RWPE2 (cell line): Measurements from ENCODE around the gene SMIM38.

Source experiments
- ATAC-seq: fragments of 200-7000 bp; cut with Tn5 transposase; 3 replicates; pipeline ENCODE4 v1.9.1; 2021; ENCODE audit warnings: low read depth
- DNase-seq: peaks from one replicate; pipeline ENCODE4 v3.0.0-alpha.2; 2020; ENCODE audit warnings: low spot score
- H3K27ac ChIP-seq: fragments of 450-650 bp; 2 replicates; pipeline ENCODE4 v1.5.1; 2017; ENCODE audit warnings: mild to moderate bottlenecking; ENCODE audit not compliant: poor library complexity, severe bottlenecking
- H3K27me3 ChIP-seq: fragments of 250-450 bp; sonication (Bioruptor Pico); 2 replicates; pipeline ENCODE4 v1.5.1; 2021; ENCODE audit warnings: mild to moderate bottlenecking, moderate library complexity; ENCODE audit not compliant: insufficient read depth, poor library complexity, severe bottlenecking
- H3K36me3 ChIP-seq: fragments of 250-450 bp; sonication (Bioruptor Pico); 2 replicates; pipeline ENCODE4 v1.5.1; 2020; ENCODE audit warnings: low read depth, mild to moderate bottlenecking, moderate library complexity
- H3K4me1 ChIP-seq: fragments of 250-450 bp; sonication (Bioruptor Pico); 2 replicates; pipeline ENCODE4 v1.5.1; 2021; ENCODE audit warnings: mild to moderate bottlenecking, moderate library complexity; ENCODE audit not compliant: insufficient read depth, poor library complexity, severe bottlenecking
- H3K4me3 ChIP-seq: fragments of 250-450 bp; sonication (Bioruptor Pico); 2 replicates; pipeline ENCODE4 v1.5.1; 2021; ENCODE audit warnings: mild to moderate bottlenecking, moderate library complexity; ENCODE audit not compliant: severe bottlenecking
- H3K9me3 ChIP-seq: fragments of 250-450 bp; sonication (Bioruptor Pico); 2 replicates; pipeline ENCODE4 v1.5.1; 2021; ENCODE audit warnings: mild to moderate bottlenecking, moderate library complexity; ENCODE audit not compliant: severe bottlenecking
- TF ChIP-seq, protein P1 (sequence below): fragments of 450-650 bp; IDR thresholded peaks from one replicate; pipeline ENCODE4 v1.5.1; 2017; ENCODE audit warnings: mild to moderate bottlenecking, moderate library complexity; ENCODE audit not compliant: poor library complexity, severe bottlenecking

The SMIM38 gene

DNA sequence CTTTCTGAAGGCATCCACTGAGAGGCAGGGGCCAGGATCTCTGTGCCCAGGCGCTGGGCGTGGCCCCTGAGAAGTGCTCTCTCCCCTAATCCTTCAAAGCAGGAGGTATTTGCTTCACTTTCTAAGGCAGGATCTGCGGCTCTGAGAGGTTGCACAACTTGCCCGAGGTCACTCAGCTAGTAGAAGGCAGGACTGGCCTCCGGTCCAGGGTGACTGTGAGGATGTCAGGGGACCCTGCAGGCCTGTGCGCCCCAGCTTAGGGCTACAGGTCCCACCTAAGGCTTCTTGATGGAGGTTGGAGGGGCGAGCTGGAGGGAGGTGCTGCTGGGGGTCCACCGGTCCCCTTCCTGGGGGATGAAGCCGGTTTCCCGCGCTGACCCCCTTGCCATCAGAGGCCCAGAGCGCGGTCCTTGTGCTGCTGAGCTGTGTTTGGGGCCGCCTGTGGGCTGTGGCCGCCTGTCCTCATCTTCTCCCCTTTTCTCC, 979 bp downstream of the SMIM38 start:
- no peak overlapping the region for H3K4me3 ChIP-seq
- H3K9me3 ChIP-seq = no peaks in the 10 kb centered on the region
- H3K36me3 ChIP-seq = no peaks in the 10 kb centered on the region
- H3K27ac ChIP-seq = no peak overlapping the region
- TF ChIP-seq, protein P1, sequence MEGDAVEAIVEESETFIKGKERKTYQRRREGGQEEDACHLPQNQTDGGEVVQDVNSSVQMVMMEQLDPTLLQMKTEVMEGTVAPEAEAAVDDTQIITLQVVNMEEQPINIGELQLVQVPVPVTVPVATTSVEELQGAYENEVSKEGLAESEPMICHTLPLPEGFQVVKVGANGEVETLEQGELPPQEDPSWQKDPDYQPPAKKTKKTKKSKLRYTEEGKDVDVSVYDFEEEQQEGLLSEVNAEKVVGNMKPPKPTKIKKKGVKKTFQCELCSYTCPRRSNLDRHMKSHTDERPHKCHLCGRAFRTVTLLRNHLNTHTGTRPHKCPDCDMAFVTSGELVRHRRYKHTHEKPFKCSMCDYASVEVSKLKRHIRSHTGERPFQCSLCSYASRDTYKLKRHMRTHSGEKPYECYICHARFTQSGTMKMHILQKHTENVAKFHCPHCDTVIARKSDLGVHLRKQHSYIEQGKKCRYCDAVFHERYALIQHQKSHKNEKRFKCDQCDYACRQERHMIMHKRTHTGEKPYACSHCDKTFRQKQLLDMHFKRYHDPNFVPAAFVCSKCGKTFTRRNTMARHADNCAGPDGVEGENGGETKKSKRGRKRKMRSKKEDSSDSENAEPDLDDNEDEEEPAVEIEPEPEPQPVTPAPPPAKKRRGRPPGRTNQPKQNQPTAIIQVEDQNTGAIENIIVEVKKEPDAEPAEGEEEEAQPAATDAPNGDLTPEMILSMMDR = no peak
- H3K27me3 ChIP-seq = no peaks in the 10 kb centered on the region
- no peak; the same call in 2 of the 3 replicates for ATAC-seq
- H3K4me1 ChIP-seq = no peaks in the 10 kb centered on the region
- no peak for DNase-seq

- Histone ChIP-seq H3K36me3 (no peaks in the 10 kb centered on the region), H3K4me3 (no peak overlapping the region), H3K27ac (no peak overlapping the region), H3K27me3 (no peaks in the 10 kb centered on the region), H3K4me1 (no peaks in the 10 kb centered on the region), H3K9me3 (no peaks in the 10 kb centered on the region)
- no peak for DNase-seq
- TF ChIP-seq, protein P1 = no peak
- ATAC-seq = no peak
These were observed 1.6 kb downstream of the SMIM38 start for GRCh38 chr11:69157156-69157821.

DNA sequence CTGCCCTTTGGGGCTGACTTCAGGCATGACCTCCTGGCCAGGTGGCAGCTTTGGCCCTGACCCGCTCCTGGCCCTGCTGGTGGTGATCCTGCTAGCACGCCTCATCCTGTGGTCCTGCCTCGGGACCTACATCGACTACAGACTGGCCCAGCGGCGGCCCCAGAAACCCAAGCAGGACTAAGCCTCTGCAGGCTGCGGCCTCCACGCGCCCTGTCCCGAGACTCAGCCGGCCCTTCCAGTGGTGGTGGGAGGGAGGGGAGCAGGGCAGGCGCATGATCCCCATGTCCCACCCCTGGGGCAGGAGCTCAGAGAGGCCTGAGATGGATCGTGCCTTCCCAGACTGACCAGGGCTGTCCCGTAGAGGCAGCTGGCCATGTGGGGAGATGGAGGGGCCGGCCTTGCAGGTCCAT, 2.1 kb downstream of the SMIM38 start:
- no peak for DNase-seq
- Histone ChIP-seq H3K4me3 (no peak overlapping the region), H3K27me3 (no peaks in the 10 kb centered on the region), H3K9me3 (no peaks in the 10 kb centered on the region), H3K4me1 (no peaks in the 10 kb centered on the region), H3K36me3 (no peaks in the 10 kb centered on the region), H3K27ac (no peak overlapping the region)
- TF ChIP-seq, protein P1 = no peak
- ATAC-seq = no peak

- ATAC-seq = no peak
- Histone ChIP-seq H3K36me3 (no peaks in the 10 kb centered on the region), H3K27ac (no peak overlapping the region), H3K9me3 (no peaks in the 10 kb centered on the region), H3K4me1 (no peaks in the 10 kb centered on the region), H3K27me3 (no peaks in the 10 kb centered on the region), H3K4me3 (no peak overlapping the region)
- no peak for DNase-seq
- TF ChIP-seq, protein P1 = no peak
These were observed 2.8 kb downstream of the SMIM38 start for GRCh38 chr11:69158301-69159149.
